ENCODE results near the gene ADCYAP1R1.

GRCh38 chr7:31033674-31034300, 18.3 kb upstream of the ADCYAP1R1 start:
- no peak for TF ChIP-seq SUZ12 (IDR thresholded peaks at IDR 0.05; ENCODE audit: extremely low read depth, insufficient read depth, insufficient read length)
- no peak for TF ChIP-seq YY1 (IDR thresholded peaks at IDR 0.05; ENCODE audit: insufficient read depth, insufficient read length)
- TF ChIP-seq ZNF274 (IDR thresholded peaks at IDR 0.05; ENCODE audit: low read depth, low read length) = no peak
